Liver (tissue), 9 donors: Measurements from ENCODE around the gene COPS9. TPM values are rescaled to one million over a fixed set of nuclear protein-coding genes. Genes with fewer than 3 reads are reported as not detected.

Experiments used
- DNase-seq: peaks from one replicate; pipeline ENCODE4 v3.0.0-alpha.2; 2017; ENCODE audit warnings: low spot score
- H3K27ac ChIP-seq, 2 donors: one replicate each; pipeline ENCODE4 v1.7.0; 2013; ENCODE audit warnings: inconsistent platforms in 2 of 2, low read length in 2 of 2, control low read depth in 1 of 2, low read depth in 1 of 2, mild to moderate bottlenecking in 1 of 2
- H3K27me3 ChIP-seq, 4 donors: one replicate each; pipeline versions ENCODE4 v1.6.1 to v1.7.0; 2013; ENCODE audit warnings: low read length in 3 of 4, inconsistent platforms in 1 of 4, mild to moderate bottlenecking in 1 of 4, moderate library complexity in 1 of 4; ENCODE audit not compliant: control insufficient read depth in 4 of 4, insufficient read depth in 4 of 4
- H3K36me3 ChIP-seq, 4 donors: one replicate each; pipeline versions ENCODE4 v1.6.1 to v1.7.0; 2013; ENCODE audit warnings: low read length in 3 of 4, mild to moderate bottlenecking in 3 of 4, low read depth in 1 of 4, moderate library complexity in 1 of 4; ENCODE audit not compliant: control insufficient read depth in 4 of 4, insufficient read depth in 3 of 4
- H3K4me1 ChIP-seq, 4 donors: one replicate each; pipeline versions ENCODE4 v1.6.1 to v1.7.0; 2013; ENCODE audit warnings: low read length in 3 of 4, mild to moderate bottlenecking in 3 of 4, moderate library complexity in 1 of 4; ENCODE audit not compliant: control insufficient read depth in 4 of 4, insufficient read depth in 4 of 4
- H3K4me3 ChIP-seq, 3 donors: one replicate each; pipeline versions ENCODE4 v1.6.1 to v1.7.0; 2013; ENCODE audit warnings: low read length in 3 of 3, control low read depth in 1 of 3, low read depth in 1 of 3, mild to moderate bottlenecking in 1 of 3
- H3K9ac ChIP-seq, 2 donors: one replicate each; pipeline ENCODE4 v1.7.0; 2013; ENCODE audit warnings: low read length in 2 of 2, mild to moderate bottlenecking in 2 of 2, moderate library complexity in 2 of 2, control low read depth in 1 of 2, low read depth in 1 of 2
- H3K9me3 ChIP-seq, 4 donors: one replicate each; pipeline versions ENCODE4 v1.6.1 to v1.7.0; 2013; ENCODE audit warnings: low read length in 3 of 4; ENCODE audit not compliant: control insufficient read depth in 4 of 4
- ATF3 ChIP-seq: IDR thresholded peaks from 2 replicates; pipeline ENCODE4 v1.6.1; 2016; ENCODE audit warnings: antibody characterized with exemption
- CTCF ChIP-seq: fragments of 150-350 bp; IDR thresholded peaks from 2 replicates; pipeline ENCODE4 v1.5.1; 2017; ENCODE audit warnings: improper control_type of control experiment, low read depth, low read length; ENCODE audit not compliant: missing input control
- EGR1 ChIP-seq, 2 donors: IDR thresholded peaks; 2 replicates each; pipeline ENCODE4 v1.6.1; 2016 to 2018; ENCODE audit warnings: antibody characterized with exemption in 2 of 2, low read depth in 2 of 2
- FOXA1 ChIP-seq: IDR thresholded peaks from 2 replicates; pipeline ENCODE4 v1.6.1; 2016; ENCODE audit warnings: antibody characterized with exemption
- FOXA2 ChIP-seq: IDR thresholded peaks from 2 replicates; pipeline ENCODE4 v1.6.1; 2016; ENCODE audit warnings: antibody characterized with exemption
- GABPA ChIP-seq, 2 donors: IDR thresholded peaks in 1 of 2; conservative IDR thresholded peaks in 1 of 2; 2 replicates each; pipeline ENCODE4 v1.6.1; 2016; ENCODE audit warnings: antibody characterized with exemption in 2 of 2, mild to moderate bottlenecking in 1 of 2, moderate library complexity in 1 of 2
- HNF4A ChIP-seq, 2 donors: conservative IDR thresholded peaks; 2 replicates each; pipeline ENCODE4 v1.6.1; 2016; ENCODE audit warnings: antibody characterized with exemption in 2 of 2, mild to moderate bottlenecking in 2 of 2
- HNF4G ChIP-seq: IDR thresholded peaks from 2 replicates; pipeline ENCODE4 v1.6.1; 2016; ENCODE audit warnings: antibody characterized with exemption
- JUND ChIP-seq, 2 donors: IDR thresholded peaks; 2 replicates each; pipeline ENCODE4 v1.6.1; 2016; ENCODE audit warnings: antibody characterized with exemption in 2 of 2
- MAX ChIP-seq: IDR thresholded peaks from 2 replicates; pipeline ENCODE4 v1.6.1; 2016; ENCODE audit warnings: antibody characterized with exemption
- RAD21 ChIP-seq, 2 donors: IDR thresholded peaks; 2 replicates each; pipeline ENCODE4 v1.6.1; 2016; ENCODE audit warnings: antibody characterized with exemption in 2 of 2, mild to moderate bottlenecking in 2 of 2
- REST ChIP-seq: IDR thresholded peaks from 2 replicates; pipeline ENCODE4 v1.6.1; 2016; ENCODE audit warnings: antibody characterized with exemption, mild to moderate bottlenecking
- RXRA ChIP-seq, 2 donors: IDR thresholded peaks; 2 replicates each; pipeline ENCODE4 v1.6.1; 2017 to 2018; ENCODE audit warnings: antibody characterized with exemption in 2 of 2, mild to moderate bottlenecking in 1 of 2
- SP1 ChIP-seq: IDR thresholded peaks from 2 replicates; pipeline ENCODE4 v1.6.1; 2018; ENCODE audit warnings: antibody characterized with exemption, mild to moderate bottlenecking
- TAF1 ChIP-seq: conservative IDR thresholded peaks from 2 replicates; pipeline ENCODE4 v1.6.1; 2016; ENCODE audit warnings: antibody characterized with exemption, mild to moderate bottlenecking
- YY1 ChIP-seq: IDR thresholded peaks from 2 replicates; pipeline ENCODE4 v1.6.1; 2016; ENCODE audit warnings: antibody characterized with exemption, mild to moderate bottlenecking
- ZBTB33 ChIP-seq: IDR thresholded peaks from 2 replicates; pipeline ENCODE4 v1.6.1; 2016; ENCODE audit warnings: antibody characterized with exemption
- WGBS: extraction: QIAGEN DNeasy Blood & Tissue Kit; methylation state at CpG from one replicate; pipeline ENCODE4 v1.1.7; 2013; 5-methylcytosine and 5-hydroxymethylcytosine counted together
- polyA plus RNA-seq, 2 donors: library from polyadenylated mRNA; stranded (reverse) in 1 of 2; unstranded in 1 of 2; fragments of 200-250 nt in 1 of 2; fragments of >200 nt in 1 of 2; fragmentation: Nextera tagmentation in 1 of 2; extraction: Ambion mirVana in 1 of 2; gene quantifications; one replicate each; pipeline versions ENCODE4 v1.2.1 to v1.2.3, GENCODE V29; 2013 to 2015
- total RNA-seq, 2 donors: library from RNA; depleted of rRNA; stranded (reverse); fragments of >200 nt; gene quantifications; one replicate each; pipeline ENCODE4 v1.2.3, GENCODE V29; 2014
- donor health status: healthy.
- donor health status: healthy.
- donor health status: healthy.
- donor health status: healthy.
- donor health status: healthy.

Gene COPS9
- total and polyA plus RNA-seq, 4 donors: 12.9 to 138 (median 79.6) TPM

- H3K4me1 ChIP-seq: no peaks in the 10 kb centered on the region
- no peaks in the 10 kb centered on the region for H3K27me3 ChIP-seq
- H3K36me3 ChIP-seq: peaks cover 0 to 4% (median 0%) of the 10 kb centered on the region in 4 donors
- peaks cover 0 to 4% (median 1%) of the 10 kb centered on the region in 4 donors for H3K9me3 ChIP-seq
- TF ChIP-seq RXRA (IDR thresholded peaks at IDR 0.05) (no peak), TAF1 (no peak), GABPA (IDR thresholded peaks at IDR 0.05 in 1 of 2, conservative IDR thresholded peaks at IDR 0.05 in 1 of 2) (no peak), CTCF (no peak), HNF4A (conservative IDR thresholded peaks at IDR 0.05) (no peak), HNF4G (no peak), FOXA1 (no peak), SP1 (no peak), REST (no peak), FOXA2 (no peak), ATF3 (no peak), RAD21 (IDR thresholded peaks at IDR 0.05) (no peak), MAX (no peak)
- H3K27ac ChIP-seq: no peak overlapping the region
- H3K9ac ChIP-seq: no peak overlapping the region
- 70% methylated on average over 11 of the region's 11 CpGs for WGBS
- no peak overlapping the region for H3K4me3 ChIP-seq
- no peak for DNase-seq
Measured at GRCh38 chr2:240121675-240122074, 14.4 kb downstream of the COPS9 start.

GRCh38 chr2:240121190-240121589 lies 14.9 kb downstream of the COPS9 start:
- peaks cover 0 to 4% (median 1%) of the 10 kb centered on the region in 4 donors for H3K9me3 ChIP-seq
- no peaks in the 10 kb centered on the region for H3K36me3 ChIP-seq
- H3K4me1 ChIP-seq: no peaks in the 10 kb centered on the region
- no peak for DNase-seq
- no peaks in the 10 kb centered on the region for H3K27me3 ChIP-seq
- 62% methylated on average over 4 of the region's 4 CpGs for WGBS
- no peak overlapping the region for H3K9ac ChIP-seq
- H3K4me3 ChIP-seq: no peak overlapping the region
- no peak overlapping the region for H3K27ac ChIP-seq
- TF ChIP-seq MAX (no peak), ATF3 (no peak), GABPA (IDR thresholded peaks at IDR 0.05 in 1 of 2, conservative IDR thresholded peaks at IDR 0.05 in 1 of 2) (no peak), SP1 (no peak), TAF1 (no peak), CTCF (no peak), RAD21 (IDR thresholded peaks at IDR 0.05) (no peak), HNF4A (conservative IDR thresholded peaks at IDR 0.05) (no peak), EGR1 (IDR thresholded peaks at IDR 0.05; ENCODE audit: low read depth in 2 of 2) (no peak), RXRA (IDR thresholded peaks at IDR 0.05) (no peak), JUND (IDR thresholded peaks at IDR 0.05) (no peak), YY1 (no peak), REST (no peak), ZBTB33 (no peak), HNF4G (no peak)
